Mesenchymal stem cell (in vitro differentiated cells and primary cell): Measurements from ENCODE around the gene CMC2.

Experiments used
- DNase-seq: peaks from one replicate; pipeline ENCODE4 v3.0.0-alpha.2; 2013
- H2AFZ ChIP-seq: one replicate; pipeline ENCODE4 v1.6.1; 2013; ENCODE audit warnings: low read depth, mild to moderate bottlenecking, control low read depth, inconsistent platforms, low read length, moderate library complexity
- H2AK5ac ChIP-seq: 2 replicates; pipeline ENCODE4 v1.6.1; 2013; ENCODE audit warnings: low read length, moderate library complexity, mild to moderate bottlenecking, inconsistent platforms; ENCODE audit not compliant: severe bottlenecking
- H2BK120ac ChIP-seq: one replicate; pipeline ENCODE4 v1.6.1; 2013; ENCODE audit warnings: low read depth, mild to moderate bottlenecking, inconsistent platforms, low read length, moderate library complexity
- H2BK12ac ChIP-seq, 2 experiments: one replicate each; pipeline ENCODE4 v1.6.1; 2013; ENCODE audit warnings: inconsistent platforms in 2 of 2, low read length in 2 of 2, mild to moderate bottlenecking in 2 of 2, moderate library complexity in 2 of 2, control low read depth in 1 of 2
- H2BK15ac ChIP-seq: one replicate; pipeline ENCODE4 v1.6.1; 2013; ENCODE audit warnings: mild to moderate bottlenecking, low read depth, inconsistent platforms; ENCODE audit not compliant: poor library complexity, severe bottlenecking
- H2BK5ac ChIP-seq: 2 replicates; pipeline ENCODE4 v1.6.1; 2013; ENCODE audit warnings: low read depth, mild to moderate bottlenecking, low read length, control low read depth, inconsistent platforms; ENCODE audit not compliant: poor library complexity, severe bottlenecking
- H3K14ac ChIP-seq, 2 experiments: one replicate each; pipeline ENCODE4 v1.6.1; 2013; ENCODE audit warnings: inconsistent platforms in 2 of 2, low read length in 2 of 2, control low read depth in 1 of 2, mild to moderate bottlenecking in 1 of 2, moderate library complexity in 1 of 2
- H3K18ac ChIP-seq, 2 experiments: one replicate each; pipeline ENCODE4 v1.6.1; 2013; ENCODE audit warnings: inconsistent platforms in 2 of 2, low read length in 2 of 2, control low read depth in 1 of 2, low read depth in 1 of 2, mild to moderate bottlenecking in 1 of 2
- H3K23ac ChIP-seq, 2 experiments: one replicate each; pipeline ENCODE4 v1.6.1; 2013; ENCODE audit warnings: inconsistent platforms in 2 of 2, low read length in 2 of 2, mild to moderate bottlenecking in 2 of 2, moderate library complexity in 2 of 2, control low read depth in 1 of 2
- H3K27ac ChIP-seq: 2 replicates; pipeline ENCODE4 v1.5.1; 2013; ENCODE audit warnings: mild to moderate bottlenecking, moderate library complexity, low read length, control low read depth, inconsistent platforms; ENCODE audit not compliant: poor library complexity, severe bottlenecking
- H3K27me3 ChIP-seq, 2 experiments: 2 replicates each; pipeline versions ENCODE4 v1.6.1 to v1.7.0; 2013; ENCODE audit warnings: low read length in 2 of 2, mild to moderate bottlenecking in 2 of 2, moderate library complexity in 2 of 2, control low read depth in 1 of 2, inconsistent platforms in 1 of 2; ENCODE audit not compliant: control insufficient read depth in 1 of 2, insufficient read depth in 1 of 2
- H3K36me3 ChIP-seq, 2 experiments: 2 replicates each; pipeline versions ENCODE4 v1.6.1 to v1.7.0; 2013; ENCODE audit warnings: low read length in 2 of 2, control low read depth in 1 of 2, inconsistent platforms in 1 of 2, low read depth in 1 of 2, mild to moderate bottlenecking in 1 of 2; ENCODE audit not compliant: insufficient read depth in 2 of 2, control insufficient read depth in 1 of 2
- H3K4ac ChIP-seq, 2 experiments: one replicate each; pipeline ENCODE4 v1.6.1; 2013; ENCODE audit warnings: inconsistent platforms in 2 of 2, low read length in 2 of 2, mild to moderate bottlenecking in 2 of 2, moderate library complexity in 2 of 2, control low read depth in 1 of 2, low read depth in 1 of 2
- H3K4me1 ChIP-seq: 2 replicates; pipeline ENCODE4 v1.6.1; 2013; ENCODE audit warnings: low read depth, low read length, control low read depth; ENCODE audit not compliant: control insufficient read depth, insufficient read depth
- H3K4me2 ChIP-seq: 2 replicates; pipeline ENCODE4 v1.6.1; 2013; ENCODE audit warnings: low read length, mild to moderate bottlenecking, inconsistent platforms; ENCODE audit not compliant: poor library complexity, severe bottlenecking
- H3K4me3 ChIP-seq, 2 experiments: 2 replicates each; pipeline versions ENCODE4 v1.5.1 to v1.7.0; 2013; ENCODE audit warnings: low read length in 2 of 2, mild to moderate bottlenecking in 2 of 2, control low read depth in 1 of 2, low read depth in 1 of 2; ENCODE audit not compliant: insufficient read depth in 1 of 2
- H3K79me1 ChIP-seq: replicated peaks from 2 replicates; pipeline ENCODE4 v1.6.1; 2013; ENCODE audit warnings: mild to moderate bottlenecking, control low read depth, low read length, inconsistent platforms; ENCODE audit not compliant: poor library complexity, severe bottlenecking
- H3K9ac ChIP-seq: 2 replicates; pipeline ENCODE4 v1.7.0; 2013; ENCODE audit warnings: mild to moderate bottlenecking, low read length, moderate library complexity
- H3K9me3 ChIP-seq: 2 replicates; pipeline ENCODE4 v1.7.0; 2013; ENCODE audit warnings: mild to moderate bottlenecking, low read length; ENCODE audit not compliant: control insufficient read depth
- H4K8ac ChIP-seq: one replicate; pipeline ENCODE4 v1.6.1; 2013; ENCODE audit warnings: inconsistent platforms, mild to moderate bottlenecking, low read length, moderate library complexity
- H4K91ac ChIP-seq: one replicate; pipeline ENCODE4 v1.6.1; 2013; ENCODE audit warnings: mild to moderate bottlenecking, low read length, inconsistent platforms
- WGBS: methylation state at CpG from one replicate; pipeline ENCODE4 v1.1.7; 2013; ENCODE audit warnings: mixed read lengths; 5-methylcytosine and 5-hydroxymethylcytosine counted together

Gene CMC2

DNA sequence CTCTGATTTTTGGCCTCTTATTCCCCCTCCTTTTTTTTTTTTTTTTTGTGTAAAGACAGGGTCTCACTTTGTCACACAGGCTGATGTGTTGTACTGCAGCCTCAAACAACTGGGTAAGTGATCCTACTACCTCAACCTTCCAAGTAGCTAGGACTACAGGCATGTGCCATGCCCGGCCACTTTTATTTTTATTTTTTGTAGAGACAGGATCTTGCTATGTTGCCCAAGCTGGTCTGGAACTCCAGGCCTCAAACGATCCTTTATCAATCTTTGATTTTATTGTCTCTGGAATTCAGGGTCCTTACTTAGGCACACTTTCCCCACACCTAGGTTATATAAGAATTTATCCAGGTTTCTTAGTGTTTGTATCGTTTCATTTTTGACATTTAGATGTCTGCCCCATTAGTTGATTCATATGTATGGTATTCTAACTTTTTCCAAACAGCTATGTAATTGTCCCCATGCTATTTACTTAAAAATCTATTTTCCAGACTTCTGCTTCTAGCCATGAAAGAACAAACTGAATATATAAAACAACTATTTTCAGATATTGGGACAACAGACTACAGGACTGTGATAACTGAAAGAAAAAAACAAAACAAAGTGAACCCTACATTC lies 13.9 kb downstream of the CMC2 start:
- Histone ChIP-seq H3K36me3 (peaks cover 7 to 9% of the 10 kb centered on the region in 2 experiments), H3K4ac (no peak overlapping the region), H3K23ac (no peak overlapping the region), H2BK120ac (no peak overlapping the region), H3K4me3 (peak overlapping the region in 1 of 2 experiments; percentile 23), H4K91ac (no peak overlapping the region), H3K9ac (peak overlapping the region; percentile 54), H2AK5ac (no peak overlapping the region), H2BK15ac (no peak overlapping the region), H3K9me3 (no peaks in the 10 kb centered on the region), H3K4me1 (no peaks in the 10 kb centered on the region), H2AFZ (no peak overlapping the region), H2BK12ac (no peak overlapping the region), H3K14ac (no peak overlapping the region), H4K8ac (no peak overlapping the region), H3K27me3 (no peaks in the 10 kb centered on the region), H3K18ac (no peak overlapping the region), H3K4me2 (no peak overlapping the region), H3K79me1 (peaks cover 14% of the 10 kb centered on the region), H3K27ac (peak overlapping the region; percentile 68), H2BK5ac (no peak overlapping the region)
- DNase-seq, result no peak
- WGBS, result 0% methylated on average over 1 of the region's 3 CpGs

DNA sequence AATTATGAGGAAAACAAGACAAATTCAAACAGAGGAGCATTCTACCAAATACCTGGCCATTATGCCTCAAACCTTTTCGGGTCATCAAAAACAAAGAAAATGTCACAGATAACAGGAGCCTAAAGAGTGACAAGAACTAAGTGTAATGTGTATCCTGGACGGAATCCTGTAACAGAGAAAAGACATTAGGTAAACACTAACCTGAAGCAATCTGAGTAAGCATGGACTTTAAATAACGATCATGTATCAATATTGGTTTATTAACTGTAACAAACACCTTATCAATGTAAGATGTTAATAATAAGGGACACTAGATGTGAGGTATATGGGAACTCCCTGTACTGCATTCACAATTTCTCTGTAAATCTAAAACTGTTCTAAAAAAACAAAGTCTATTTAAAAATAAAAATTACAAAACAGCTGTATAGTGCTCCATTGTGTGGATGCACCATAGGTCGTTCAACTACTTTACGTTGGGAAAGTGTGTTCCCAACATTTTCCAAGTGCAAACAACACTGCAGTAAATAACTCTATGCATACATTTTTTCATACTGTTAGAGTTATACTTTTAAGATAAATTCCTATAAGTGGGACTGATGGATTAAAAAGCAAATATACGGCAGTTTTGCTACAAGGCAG lies 14.8 kb downstream of the CMC2 start:
- Histone ChIP-seq H3K9ac (no peak overlapping the region), H3K23ac (no peak overlapping the region), H4K91ac (no peak overlapping the region), H2BK5ac (no peak overlapping the region), H2BK120ac (no peak overlapping the region), H3K18ac (no peak overlapping the region), H3K4me3 (no peak overlapping the region), H3K14ac (no peak overlapping the region), H2AFZ (no peak overlapping the region), H2BK12ac (no peak overlapping the region), H3K36me3 (peaks cover 8 to 9% of the 10 kb centered on the region in 2 experiments), H4K8ac (no peak overlapping the region), H3K4me1 (no peaks in the 10 kb centered on the region), H3K27ac (no peak overlapping the region), H3K27me3 (no peaks in the 10 kb centered on the region), H3K4me2 (no peak overlapping the region), H2AK5ac (no peak overlapping the region), H3K79me1 (peaks cover 18% of the 10 kb centered on the region), H2BK15ac (no peak overlapping the region), H3K9me3 (no peaks in the 10 kb centered on the region), H3K4ac (no peak overlapping the region)
- 100% methylated on average over 1 of the region's 6 CpGs for WGBS
- no peak for DNase-seq

DNA sequence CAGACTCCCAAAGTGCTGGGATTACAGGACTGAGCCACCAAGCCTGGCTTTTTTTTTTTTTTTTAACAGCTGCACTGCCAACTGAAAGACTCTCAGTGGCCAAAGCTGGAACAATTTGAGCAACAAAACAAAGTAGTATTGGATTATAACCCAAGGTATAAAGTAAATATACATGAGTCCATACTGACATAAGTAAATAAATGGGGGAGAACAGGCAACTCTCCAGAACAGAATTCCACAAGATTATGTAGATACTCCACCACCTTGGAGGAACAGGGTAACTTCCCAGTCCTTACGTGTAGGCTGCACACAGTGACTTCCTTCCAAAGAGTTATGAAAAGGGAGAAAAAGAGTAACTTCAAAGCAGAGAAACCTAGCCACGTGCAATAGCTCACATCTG lies 15.7 kb downstream of the CMC2 start:
- no peak overlapping the region for H4K8ac ChIP-seq
- H3K27ac ChIP-seq, result no peak overlapping the region
- no peak overlapping the region for H3K4ac ChIP-seq
- no peak overlapping the region for H2BK120ac ChIP-seq
- H3K4me1 ChIP-seq, result peaks cover 1% of the 10 kb centered on the region
- no peak overlapping the region for H2BK12ac ChIP-seq
- WGBS, result 98% methylated on average over 2 of the region's 2 CpGs
- no peak overlapping the region for H2AK5ac ChIP-seq
- H3K4me3 ChIP-seq, result no peak overlapping the region
- H2AFZ ChIP-seq, result no peak overlapping the region
- no peak overlapping the region for H3K23ac ChIP-seq
- no peak overlapping the region for H3K18ac ChIP-seq
- H2BK15ac ChIP-seq, result no peak overlapping the region
- peaks cover 8 to 9% of the 10 kb centered on the region in 2 experiments for H3K36me3 ChIP-seq
- DNase-seq, result no peak
- H3K9me3 ChIP-seq, result no peaks in the 10 kb centered on the region
- H3K27me3 ChIP-seq, result no peaks in the 10 kb centered on the region
- H4K91ac ChIP-seq, result no peak overlapping the region
- H3K9ac ChIP-seq, result no peak overlapping the region
- no peak overlapping the region for H2BK5ac ChIP-seq
- peaks cover 24% of the 10 kb centered on the region for H3K79me1 ChIP-seq
- no peak overlapping the region for H3K4me2 ChIP-seq
- no peak overlapping the region for H3K14ac ChIP-seq

DNA sequence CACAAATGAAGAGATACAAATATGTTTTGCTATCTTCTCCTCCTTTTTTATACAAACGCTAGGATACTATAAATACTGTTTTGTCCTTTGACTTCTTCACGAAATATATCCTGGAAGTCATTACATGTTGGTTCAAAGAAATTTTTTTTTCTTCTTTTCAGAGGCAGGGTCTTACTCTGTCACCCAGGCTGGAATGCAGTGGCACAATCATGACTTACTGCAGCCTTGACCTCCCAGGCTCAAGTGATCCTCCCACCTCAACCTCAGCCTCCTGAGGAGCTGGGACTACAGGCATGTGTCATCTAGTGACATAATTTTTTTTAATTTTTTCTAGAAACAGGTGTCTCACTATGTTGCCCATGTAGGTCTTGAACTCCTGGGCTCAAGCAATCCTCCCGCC lies 16.1 kb downstream of the CMC2 start:
- Histone ChIP-seq H3K4me1 (peaks cover 1% of the 10 kb centered on the region), H3K27ac (no peak overlapping the region), H3K9ac (no peak overlapping the region), H4K91ac (no peak overlapping the region), H2BK12ac (no peak overlapping the region), H2BK5ac (no peak overlapping the region), H3K4me2 (no peak overlapping the region), H3K4ac (no peak overlapping the region), H2AK5ac (no peak overlapping the region), H3K9me3 (no peaks in the 10 kb centered on the region), H3K79me1 (peaks cover 26% of the 10 kb centered on the region), H2BK15ac (no peak overlapping the region), H3K23ac (no peak overlapping the region), H3K14ac (no peak overlapping the region), H3K27me3 (no peaks in the 10 kb centered on the region), H4K8ac (no peak overlapping the region), H3K18ac (no peak overlapping the region), H2BK120ac (no peak overlapping the region), H3K4me3 (no peak overlapping the region), H3K36me3 (peaks cover 8 to 9% of the 10 kb centered on the region in 2 experiments), H2AFZ (no peak overlapping the region)
- 97% methylated on average over 3 of the region's 3 CpGs for WGBS
- DNase-seq, result no peak
